GM23338 (cell line): ENCODE measurements around the gene TMPRSS6.

Experiments used
- CTCF ChIP-seq, 2 experiments: fragments of 200-600 bp in 1 of 2; sonication (generic) in 1 of 2; conservative IDR thresholded peaks; 2 replicates each; pipeline versions ENCODE4 v1.5.1 to v1.6.1; 2016 to 2017; ENCODE audit warnings: antibody characterized with exemption in 2 of 2, low read depth in 2 of 2, mild to moderate bottlenecking in 2 of 2, moderate library complexity in 1 of 2
- NANOG ChIP-seq: IDR thresholded peaks from 2 replicates; pipeline ENCODE4 v1.6.1; 2016; ENCODE audit warnings: antibody characterized with exemption, borderline replicate concordance

- TF ChIP-seq NANOG (no peak), CTCF (conservative IDR thresholded peaks at IDR 0.05; ENCODE audit: low read depth in 2 of 2) (no peak)
These were observed 14.4 kb downstream of the TMPRSS6 start for GRCh38 chr22:37095113-37095512.
